GM12874 (cell line): ENCODE measurements around the gene HHAT.

Experiments
- TF ChIP-seq, protein P1 (sequence below): IDR thresholded peaks from 2 replicates; pipeline ENCODE4 v1.5.1; 2011; ENCODE audit warnings: low read depth, mild to moderate bottlenecking, control low read depth, low read length, moderate library complexity; ENCODE audit not compliant: insufficient read depth

Gene HHAT

DNA sequence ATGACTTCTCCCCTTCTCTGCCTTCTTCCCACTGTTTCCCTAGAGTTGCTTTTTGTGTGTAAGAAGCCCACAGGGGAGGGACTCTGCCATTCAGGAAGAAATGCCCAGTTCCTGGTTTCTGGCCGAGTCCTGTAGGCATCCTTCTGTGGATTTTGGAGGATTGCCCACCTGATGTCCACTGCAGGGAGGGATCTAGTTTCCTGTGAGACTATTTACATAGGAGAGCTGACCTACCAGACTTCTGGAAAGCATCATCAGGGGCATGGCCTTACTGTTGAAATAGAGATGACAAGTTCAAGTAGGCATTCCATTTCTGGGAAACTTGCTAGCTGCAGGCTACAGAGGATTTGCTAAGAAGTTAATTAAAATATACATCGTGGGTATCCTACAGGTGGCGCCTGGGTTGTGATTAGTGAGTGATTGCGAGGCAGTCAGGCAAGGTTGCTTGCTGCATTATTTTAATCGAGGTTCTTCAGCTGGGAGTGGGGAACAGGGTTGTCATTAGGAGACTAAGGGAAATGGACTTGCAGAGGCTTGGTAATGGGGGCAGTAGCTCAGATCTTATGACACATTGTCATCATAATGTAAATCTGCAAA is 148.7 kb downstream of the HHAT start:
- TF ChIP-seq, protein P1, sequence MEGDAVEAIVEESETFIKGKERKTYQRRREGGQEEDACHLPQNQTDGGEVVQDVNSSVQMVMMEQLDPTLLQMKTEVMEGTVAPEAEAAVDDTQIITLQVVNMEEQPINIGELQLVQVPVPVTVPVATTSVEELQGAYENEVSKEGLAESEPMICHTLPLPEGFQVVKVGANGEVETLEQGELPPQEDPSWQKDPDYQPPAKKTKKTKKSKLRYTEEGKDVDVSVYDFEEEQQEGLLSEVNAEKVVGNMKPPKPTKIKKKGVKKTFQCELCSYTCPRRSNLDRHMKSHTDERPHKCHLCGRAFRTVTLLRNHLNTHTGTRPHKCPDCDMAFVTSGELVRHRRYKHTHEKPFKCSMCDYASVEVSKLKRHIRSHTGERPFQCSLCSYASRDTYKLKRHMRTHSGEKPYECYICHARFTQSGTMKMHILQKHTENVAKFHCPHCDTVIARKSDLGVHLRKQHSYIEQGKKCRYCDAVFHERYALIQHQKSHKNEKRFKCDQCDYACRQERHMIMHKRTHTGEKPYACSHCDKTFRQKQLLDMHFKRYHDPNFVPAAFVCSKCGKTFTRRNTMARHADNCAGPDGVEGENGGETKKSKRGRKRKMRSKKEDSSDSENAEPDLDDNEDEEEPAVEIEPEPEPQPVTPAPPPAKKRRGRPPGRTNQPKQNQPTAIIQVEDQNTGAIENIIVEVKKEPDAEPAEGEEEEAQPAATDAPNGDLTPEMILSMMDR, result no peak

DNA sequence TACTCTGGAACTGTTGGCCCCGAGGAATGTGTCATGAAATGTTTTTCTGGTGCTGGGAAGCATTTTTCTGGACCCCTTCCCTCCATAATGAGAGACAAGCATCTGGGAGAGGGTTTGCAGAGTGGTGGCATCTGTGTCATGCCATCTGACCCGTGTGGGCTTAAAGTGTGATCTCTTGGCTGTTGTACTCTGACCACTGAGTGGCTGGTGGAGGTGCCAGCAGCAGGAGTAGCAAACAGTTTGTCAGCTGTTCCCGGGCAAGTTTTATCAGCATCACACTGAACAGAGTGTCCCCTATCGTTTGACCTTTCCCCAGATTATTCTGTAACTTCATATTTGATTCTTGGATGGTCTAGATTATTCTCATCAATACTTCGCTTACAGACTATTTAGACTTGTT is 150.1 kb downstream of the HHAT start:
- TF ChIP-seq, protein P1, result no peak

DNA sequence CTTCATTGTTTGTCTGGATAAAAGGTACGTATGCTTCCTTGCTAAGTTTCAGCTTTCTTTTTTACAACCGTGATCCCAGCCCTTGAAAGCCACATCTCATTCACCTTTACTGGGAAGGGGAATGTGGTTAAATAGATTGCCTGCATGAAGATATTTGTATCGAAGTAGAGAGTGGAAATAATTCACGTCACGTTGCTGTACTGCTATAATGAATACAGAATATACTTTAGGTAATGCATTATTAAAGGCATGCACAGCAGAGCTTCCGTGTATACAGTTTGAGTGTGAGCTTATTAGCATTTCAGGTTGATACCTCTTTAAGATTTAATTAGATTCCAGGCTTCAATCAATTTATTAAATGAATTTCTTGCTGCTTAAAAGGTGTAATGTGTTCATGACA is 153.8 kb downstream of the HHAT start:
- TF ChIP-seq, protein P1, result no peak

DNA sequence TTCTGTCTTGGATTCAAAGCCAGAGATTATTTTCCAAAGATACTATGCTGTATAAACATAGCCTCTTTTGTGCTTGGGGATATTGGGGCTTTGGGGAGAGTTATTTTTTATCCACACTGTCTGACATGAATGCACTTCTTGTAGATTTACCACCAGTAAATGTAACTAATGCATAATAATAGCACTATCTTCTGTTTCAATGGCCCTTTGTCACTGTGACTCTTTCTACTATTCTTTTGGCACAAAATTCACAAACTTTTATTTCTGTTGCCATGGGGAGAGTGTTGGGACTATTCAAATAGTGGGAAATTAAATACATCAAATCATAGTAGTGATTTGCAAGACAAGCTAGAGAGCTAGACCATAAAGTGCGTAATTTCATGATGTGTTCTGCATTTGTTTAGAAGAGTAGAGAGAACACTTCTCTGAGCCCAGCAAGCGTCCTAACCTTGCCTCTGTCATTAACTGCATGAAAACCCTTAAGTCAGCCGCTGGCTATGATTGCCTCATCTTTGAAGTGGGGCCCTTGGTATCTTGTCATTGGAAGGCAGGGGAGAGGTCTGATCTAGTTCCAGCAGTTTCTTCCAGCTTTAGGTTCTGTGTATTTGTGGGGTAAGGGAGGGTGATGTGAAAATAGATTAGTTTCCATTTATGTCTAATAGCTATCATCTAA is 154.4 kb downstream of the HHAT start:
- TF ChIP-seq, protein P1, result no peak

DNA sequence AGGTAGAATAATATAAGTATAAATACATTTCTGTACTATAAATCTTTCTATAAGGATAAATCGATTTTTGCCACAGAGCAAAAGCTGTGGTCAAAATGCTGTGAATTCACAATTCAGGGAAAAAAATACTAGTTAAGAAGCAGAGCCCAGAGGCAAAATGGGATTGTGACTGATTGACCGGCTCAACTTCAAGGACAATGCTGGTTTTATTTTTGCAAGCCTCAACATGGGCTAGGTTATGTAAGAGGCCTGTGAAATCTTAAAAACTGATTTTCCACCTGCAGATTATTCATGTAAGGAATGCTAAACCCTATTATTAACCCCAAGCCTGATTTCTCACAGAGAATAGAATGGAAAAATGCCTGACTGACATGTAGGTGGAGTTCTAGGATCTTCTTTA is 155.1 kb downstream of the HHAT start:
- TF ChIP-seq, protein P1, result no peak

DNA sequence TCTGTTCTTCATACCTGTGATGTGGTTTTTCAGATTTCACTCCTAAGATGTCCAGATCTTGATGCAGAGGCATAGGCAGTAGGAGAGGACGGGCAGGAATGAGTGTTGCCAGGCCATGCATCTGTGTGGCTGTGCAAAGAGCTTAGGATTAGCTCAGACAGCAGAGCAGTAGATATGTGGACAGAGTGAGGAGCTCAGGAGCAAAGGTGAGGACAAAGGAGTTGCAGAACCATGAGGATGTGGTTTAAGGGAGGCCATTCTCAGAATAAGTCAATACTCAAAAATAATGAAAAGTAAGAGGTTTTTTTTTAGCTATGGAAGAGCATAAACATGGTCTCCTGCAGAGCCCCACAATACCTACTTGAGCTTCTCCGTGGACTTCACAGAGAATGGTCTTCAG is 158.3 kb downstream of the HHAT start:
- TF ChIP-seq, protein P1, result no peak

DNA sequence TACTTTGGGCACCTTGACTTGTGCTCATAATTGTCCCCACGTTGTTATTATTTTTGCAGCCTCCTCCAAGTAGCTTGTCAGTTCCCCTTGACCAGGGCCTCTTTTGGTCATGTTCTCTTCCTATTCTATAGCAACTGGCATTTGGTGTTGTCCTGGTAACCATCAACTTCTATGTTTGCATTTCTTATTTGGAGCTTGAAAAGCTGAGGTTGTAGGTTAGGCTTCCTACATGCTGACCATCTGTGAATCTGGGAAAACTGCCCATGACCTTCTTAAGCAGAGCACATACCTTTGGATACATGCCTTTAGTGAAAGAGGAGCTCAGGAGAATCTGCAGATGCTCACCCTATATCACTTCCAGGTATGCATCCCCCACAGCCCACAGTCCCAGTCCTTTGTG is 160.8 kb downstream of the HHAT start:
- TF ChIP-seq, protein P1, result no peak
